C4-2B (cell line): ENCODE results near the gene CFAP45.

ENCODE experiments used
- CTCF ChIP-seq: fragments of 450-650 bp; conservative IDR thresholded peaks from 2 replicates; pipeline ENCODE4 v1.5.1; 2017; ENCODE audit warnings: mild to moderate bottlenecking
- ZFX ChIP-seq: fragments of 450-650 bp; IDR thresholded peaks from 2 replicates; pipeline ENCODE4 v1.6.1; 2017

GRCh38 chr1:159856576-159856975 lies 43.4 kb downstream of the CFAP45 start:
- TF ChIP-seq CTCF: no peak
- no peak for TF ChIP-seq ZFX
